ENCODE data around the gene TMEM69. TPM values are rescaled to one million over a fixed set of nuclear protein-coding genes. Genes with fewer than 3 reads are reported as not detected.
"Not testable (repeated sequence)": the region's sequence is repeated elsewhere in the genome, so short reads cannot be mapped to it uniquely, and the experiment has no call there.

TMEM69 gene
- total RNA-seq, 1 donor from 2014 or later: 15.1 TPM

GRCh38 chr1:45686288-45687013, 1.5 kb upstream of the TMEM69 start, which contains the start of gene GPBP1L1:
Gene GPBP1L1 (minus strand): TSS chr1:45686533. CDS start chr1:45659087, 27,446 bp downstream.
- Mint-ChIP-seq H3K36me3 (ENCODE audit: low read depth) (peaks cover 4% of the 10 kb centered on the region), H3K4me1 (ENCODE audit: low read depth) (peaks cover 48% of the 10 kb centered on the region), H3K4me3 (ENCODE audit: unreplicated experiment) (peak within 1 kb of the TSS; percentile 94)

GRCh38 chr1:45687014-45687753, 797 bp upstream of the TMEM69 start:
- Mint-ChIP-seq H3K27me3 (ENCODE audit: low read depth) (no peaks in the 10 kb centered on the region), H3K4me1 (ENCODE audit: low read depth) (peaks cover 45% of the 10 kb centered on the region), H3K27ac (ENCODE audit: unreplicated experiment) (peak overlapping the region; percentile 99), H3K4me3 (ENCODE audit: unreplicated experiment) (peak overlapping the region; percentile 94), H3K36me3 (ENCODE audit: low read depth) (peaks cover 6% of the 10 kb centered on the region), H3K9me3 (ENCODE audit: low read depth) (no peaks in the 10 kb centered on the region)
- TF ChIP-seq CTCF (IDR thresholded peaks at IDR 0.05): no peak
- peak; percentile 98 for DNase-seq (ENCODE audit: low spot score)

More at GRCh38 chr1:45686288-45687013, 1.5 kb upstream of the TMEM69 start, which contains the start of gene GPBP1L1:
- DNase-seq (ENCODE audit: low spot score): peak; percentile 99
- H3K27me3 Mint-ChIP-seq (ENCODE audit: low read depth): no peaks in the 10 kb centered on the region
- no peaks in the 10 kb centered on the region for H3K9me3 Mint-ChIP-seq (ENCODE audit: low read depth)
- TF ChIP-seq CTCF (IDR thresholded peaks at IDR 0.05): no peak
- peak within 1 kb of the TSS; percentile 99 for H3K27ac Mint-ChIP-seq (ENCODE audit: unreplicated experiment)

- not testable (repeated sequence) for H3K27me3 Mint-ChIP-seq (ENCODE audit: low read depth); H3K9me3 Mint-ChIP-seq (ENCODE audit: low read depth); H3K4me3 Mint-ChIP-seq (ENCODE audit: unreplicated experiment); H3K4me1 Mint-ChIP-seq (ENCODE audit: low read depth); H3K27ac Mint-ChIP-seq (ENCODE audit: unreplicated experiment)
- H3K36me3 Mint-ChIP-seq (ENCODE audit: low read depth): peaks cover 14% of the 10 kb centered on the region
- DNase-seq (ENCODE audit: low spot score): peak; percentile 74
Observed at GRCh38 chr1:45693811-45694210, 5.8 kb downstream of the TMEM69 start.

GRCh38 chr1:45694823-45695222, 6.8 kb downstream of the TMEM69 start:
- TF ChIP-seq CTCF (IDR thresholded peaks at IDR 0.05): no peak
- Mint-ChIP-seq H3K27me3 (ENCODE audit: low read depth) (no peaks in the 10 kb centered on the region), H3K9me3 (ENCODE audit: low read depth) (no peaks in the 10 kb centered on the region), H3K36me3 (ENCODE audit: low read depth) (peaks cover 14% of the 10 kb centered on the region), H3K27ac (ENCODE audit: unreplicated experiment) (no peak overlapping the region), H3K4me1 (ENCODE audit: low read depth) (peaks cover 3% of the 10 kb centered on the region), H3K4me3 (ENCODE audit: unreplicated experiment) (no peak overlapping the region)
- DNase-seq (ENCODE audit: low spot score): no peak

- H3K9me3 Mint-ChIP-seq (ENCODE audit: low read depth): peaks cover 9% of the 10 kb centered on the region
- H3K4me1 Mint-ChIP-seq (ENCODE audit: low read depth): peaks cover 4% of the 10 kb centered on the region
- H3K4me3 Mint-ChIP-seq (ENCODE audit: unreplicated experiment): no peak overlapping the region
- no peaks in the 10 kb centered on the region for H3K27me3 Mint-ChIP-seq (ENCODE audit: low read depth)
- TF ChIP-seq CTCF (IDR thresholded peaks at IDR 0.05): no peak
- DNase-seq (ENCODE audit: low spot score): no peak
- H3K27ac Mint-ChIP-seq (ENCODE audit: unreplicated experiment): no peak overlapping the region
- H3K36me3 Mint-ChIP-seq (ENCODE audit: low read depth): peaks cover 16% of the 10 kb centered on the region
Observed at GRCh38 chr1:45704637-45705036, 16.7 kb downstream of the TMEM69 start.
